ENCODE measurements around the gene ALDOC. TPM values are rescaled to one million over a fixed set of nuclear protein-coding genes. Genes with fewer than 3 reads are reported as not detected.

ALDOC gene
- total RNA-seq, 1 donor from 2014 or later: 10.3 TPM

GRCh38 chr17:28569446-28569845 is 7.2 kb downstream of the ALDOC start:
- Histone ChIP-seq H3K4me2 (ENCODE audit: low read length) (peak overlapping the region; percentile 96), H3K27me3 (ENCODE audit: insufficient read depth, low read length) (no peaks in the 10 kb centered on the region), H3K9me3 (ENCODE audit: insufficient read depth, low read depth, low read length) (no peaks in the 10 kb centered on the region), H3K79me2 (ENCODE audit: insufficient read depth, low read length) (peaks cover 46% of the 10 kb centered on the region), H3K36me3 (ENCODE audit: insufficient read depth, low read length) (no peaks in the 10 kb centered on the region), H3K9ac (ENCODE audit: low read length) (no peak overlapping the region), H3K4me1 (ENCODE audit: insufficient read depth, low read length) (peaks cover 14% of the 10 kb centered on the region), H4K20me1 (ENCODE audit: insufficient read depth, low read length) (peaks cover 11% of the 10 kb centered on the region), H3K4me3 (ENCODE audit: insufficient read depth, low read depth, low read length) (no peak overlapping the region), H3K27ac (ENCODE audit: low read depth, low read length) (no peak overlapping the region), H2AFZ (ENCODE audit: low read depth, low read length) (no peak overlapping the region)
- Mint-ChIP-seq H3K9me3 (ENCODE audit: unreplicated experiment) (no peaks in the 10 kb centered on the region), H3K4me3 (ENCODE audit: unreplicated experiment) (peak overlapping the region; percentile 93), H3K36me3 (ENCODE audit: low read depth, unreplicated experiment) (peaks cover 9% of the 10 kb centered on the region), H3K4me1 (ENCODE audit: low read depth, unreplicated experiment) (peaks cover 11% of the 10 kb centered on the region), H3K27me3 (ENCODE audit: low read depth, unreplicated experiment) (peaks cover 7% of the 10 kb centered on the region), H3K27ac (ENCODE audit: unreplicated experiment) (no peak overlapping the region)
- TF ChIP-seq EZH2 (IDR thresholded peaks at IDR 0.05; ENCODE audit: insufficient read depth, low read length) (no peak), CTCF (IDR thresholded peaks at IDR 0.05; ENCODE audit: insufficient read depth, low read depth, low read length) (no peak)
- FAIRE-seq (no peak), DNase-seq (ENCODE audit: low read depth) (no peak)

DNA sequence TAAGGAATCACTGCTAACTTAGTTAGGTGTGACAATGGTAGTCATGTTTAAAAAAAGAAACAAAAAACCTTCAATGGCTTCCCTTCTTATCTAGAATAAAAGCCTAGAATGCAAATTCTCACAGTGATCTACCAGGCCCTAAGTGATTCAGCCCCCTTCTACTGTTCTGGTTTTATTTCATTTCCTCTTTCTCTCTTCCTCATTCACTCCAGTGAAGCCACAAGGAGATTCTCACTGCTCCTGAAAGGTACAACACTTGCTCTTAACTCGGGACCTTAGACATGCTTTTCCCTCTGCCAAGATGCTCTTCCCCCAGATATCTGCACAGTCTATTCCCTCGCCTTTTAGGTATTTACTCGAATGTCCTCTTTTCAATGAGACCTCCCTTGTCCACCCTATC is 9.1 kb downstream of the ALDOC start:
- Histone ChIP-seq H3K4me3 (ENCODE audit: insufficient read depth, low read depth, low read length) (no peak overlapping the region), H3K27ac (ENCODE audit: low read depth, low read length) (no peak overlapping the region), H3K36me3 (ENCODE audit: insufficient read depth, low read length) (peaks cover 3% of the 10 kb centered on the region), H3K4me1 (ENCODE audit: insufficient read depth, low read length) (peaks cover 20% of the 10 kb centered on the region), H3K9ac (ENCODE audit: low read length) (no peak overlapping the region), H3K4me2 (ENCODE audit: low read length) (no peak overlapping the region), H3K9me3 (ENCODE audit: insufficient read depth, low read depth, low read length) (no peaks in the 10 kb centered on the region), H3K27me3 (ENCODE audit: insufficient read depth, low read length) (no peaks in the 10 kb centered on the region), H4K20me1 (ENCODE audit: insufficient read depth, low read length) (peaks cover 11% of the 10 kb centered on the region), H2AFZ (ENCODE audit: low read depth, low read length) (no peak overlapping the region), H3K79me2 (ENCODE audit: insufficient read depth, low read length) (peaks cover 55% of the 10 kb centered on the region)
- H3K9me3 Mint-ChIP-seq (ENCODE audit: unreplicated experiment): no peaks in the 10 kb centered on the region
- FAIRE-seq (no peak), DNase-seq (ENCODE audit: low read depth) (no peak)
- peaks cover 11% of the 10 kb centered on the region for H3K36me3 Mint-ChIP-seq (ENCODE audit: low read depth, unreplicated experiment)
- H3K27ac Mint-ChIP-seq (ENCODE audit: unreplicated experiment): no peak overlapping the region
- H3K4me3 Mint-ChIP-seq (ENCODE audit: unreplicated experiment): no peak overlapping the region
- TF ChIP-seq EZH2 (IDR thresholded peaks at IDR 0.05; ENCODE audit: insufficient read depth, low read length): no peak
- TF ChIP-seq CTCF (IDR thresholded peaks at IDR 0.05; ENCODE audit: insufficient read depth, low read depth, low read length): no peak
- H3K27me3 Mint-ChIP-seq (ENCODE audit: low read depth, unreplicated experiment): peaks cover 1% of the 10 kb centered on the region
- H3K4me1 Mint-ChIP-seq (ENCODE audit: low read depth, unreplicated experiment): peaks cover 17% of the 10 kb centered on the region

DNA sequence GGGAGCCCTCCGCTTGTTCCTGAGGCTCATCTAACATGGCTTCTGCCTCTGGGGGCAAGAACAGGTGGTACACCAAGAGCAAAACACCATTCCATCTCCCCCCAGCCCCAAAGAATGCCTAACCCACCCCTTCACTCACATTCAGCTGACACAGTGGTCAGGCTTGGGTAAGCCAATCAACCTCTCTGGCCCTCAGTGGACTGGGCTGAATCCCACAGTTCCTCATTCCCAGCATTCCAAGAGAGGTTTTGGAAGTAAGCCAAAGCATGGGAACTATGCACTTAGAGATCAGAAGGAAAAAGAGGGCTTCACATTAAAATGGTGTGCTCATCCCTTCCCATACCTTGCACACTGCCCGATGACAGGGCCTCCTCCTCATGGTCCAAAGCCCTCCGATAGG is 13.2 kb downstream of the ALDOC start:
- Histone ChIP-seq H3K4me1 (ENCODE audit: insufficient read depth, low read length) (peaks cover 7% of the 10 kb centered on the region), H3K79me2 (ENCODE audit: insufficient read depth, low read length) (peaks cover 30% of the 10 kb centered on the region), H3K9me3 (ENCODE audit: insufficient read depth, low read depth, low read length) (no peaks in the 10 kb centered on the region), H3K36me3 (ENCODE audit: insufficient read depth, low read length) (peaks cover 5% of the 10 kb centered on the region), H2AFZ (ENCODE audit: low read depth, low read length) (no peak overlapping the region), H3K27me3 (ENCODE audit: insufficient read depth, low read length) (no peaks in the 10 kb centered on the region), H3K4me2 (ENCODE audit: low read length) (peak overlapping the region; percentile 25), H3K4me3 (ENCODE audit: insufficient read depth, low read depth, low read length) (no peak overlapping the region), H3K9ac (ENCODE audit: low read length) (no peak overlapping the region), H3K27ac (ENCODE audit: low read depth, low read length) (peak overlapping the region; percentile 26), H4K20me1 (ENCODE audit: insufficient read depth, low read length) (peaks cover 4% of the 10 kb centered on the region)
- peaks cover 18% of the 10 kb centered on the region for H3K36me3 Mint-ChIP-seq (ENCODE audit: low read depth, unreplicated experiment)
- peak; percentile 56 for DNase-seq (ENCODE audit: low read depth)
- H3K27ac Mint-ChIP-seq (ENCODE audit: unreplicated experiment): peak overlapping the region; percentile 87
- peaks cover 10% of the 10 kb centered on the region for H3K4me1 Mint-ChIP-seq (ENCODE audit: low read depth, unreplicated experiment)
- H3K9me3 Mint-ChIP-seq (ENCODE audit: unreplicated experiment): no peaks in the 10 kb centered on the region
- H3K27me3 Mint-ChIP-seq (ENCODE audit: low read depth, unreplicated experiment): no peaks in the 10 kb centered on the region
- no peak for FAIRE-seq
- TF ChIP-seq CTCF (IDR thresholded peaks at IDR 0.05; ENCODE audit: insufficient read depth, low read depth, low read length): no peak
- no peak for TF ChIP-seq EZH2 (IDR thresholded peaks at IDR 0.05; ENCODE audit: insufficient read depth, low read length)
- H3K4me3 Mint-ChIP-seq (ENCODE audit: unreplicated experiment): no peak overlapping the region

Data from astrocyte (in vitro differentiated cells and primary cell).